ENCODE results near the gene ZNF580.

The ZNF580 gene

GRCh38 chr19:55640577-55641425 lies at the start of gene ZNF580:
TSS of gene ZNF580 (plus strand) at chr19:55641002. CDS start at chr19:55642509, 1,507 bp downstream.
- Mint-ChIP-seq H3K9me3 (peaks cover 3% of the 10 kb centered on the region), H3K27me3 (ENCODE audit: low read depth) (no peaks in the 10 kb centered on the region), H3K4me3 (peak within 1 kb of the TSS; percentile 88), H3K27ac (peak within 1 kb of the TSS; percentile 88), H3K4me1 (ENCODE audit: low read depth) (peaks cover 39% of the 10 kb centered on the region), H3K36me3 (ENCODE audit: low read depth) (peaks cover 31% of the 10 kb centered on the region)
- DNase-seq (ENCODE audit: low spot score) = peak; percentile 70

- Mint-ChIP-seq H3K36me3 (ENCODE audit: low read depth) (peaks cover 29% of the 10 kb centered on the region), H3K9me3 (no peaks in the 10 kb centered on the region), H3K27me3 (ENCODE audit: low read depth) (peaks cover 7% of the 10 kb centered on the region), H3K4me3 (no peak overlapping the region), H3K4me1 (ENCODE audit: low read depth) (peaks cover 5% of the 10 kb centered on the region), H3K27ac (no peak overlapping the region)
- DNase-seq (ENCODE audit: low spot score) = no peak
Measured at GRCh38 chr19:55591555-55591954, 49.2 kb upstream of the ZNF580 start.

GRCh38 chr19:55592391-55593090 lies 48.3 kb upstream of the ZNF580 start:
- H3K27me3 Mint-ChIP-seq (ENCODE audit: low read depth) = no peaks in the 10 kb centered on the region
- no peak overlapping the region for H3K27ac Mint-ChIP-seq
- no peak overlapping the region for H3K4me3 Mint-ChIP-seq
- H3K4me1 Mint-ChIP-seq (ENCODE audit: low read depth) = no peaks in the 10 kb centered on the region
- DNase-seq (ENCODE audit: low spot score) = no peak
- no peaks in the 10 kb centered on the region for H3K9me3 Mint-ChIP-seq
- H3K36me3 Mint-ChIP-seq (ENCODE audit: low read depth) = peaks cover 34% of the 10 kb centered on the region

GRCh38 chr19:55593096-55593772 lies 47.6 kb upstream of the ZNF580 start:
- H3K9me3 Mint-ChIP-seq = no peaks in the 10 kb centered on the region
- DNase-seq (ENCODE audit: low spot score) = no peak
- H3K4me1 Mint-ChIP-seq (ENCODE audit: low read depth) = peaks cover 2% of the 10 kb centered on the region
- H3K27ac Mint-ChIP-seq = no peak overlapping the region
- H3K27me3 Mint-ChIP-seq (ENCODE audit: low read depth) = no peaks in the 10 kb centered on the region
- peaks cover 34% of the 10 kb centered on the region for H3K36me3 Mint-ChIP-seq (ENCODE audit: low read depth)
- no peak overlapping the region for H3K4me3 Mint-ChIP-seq

DNA sequence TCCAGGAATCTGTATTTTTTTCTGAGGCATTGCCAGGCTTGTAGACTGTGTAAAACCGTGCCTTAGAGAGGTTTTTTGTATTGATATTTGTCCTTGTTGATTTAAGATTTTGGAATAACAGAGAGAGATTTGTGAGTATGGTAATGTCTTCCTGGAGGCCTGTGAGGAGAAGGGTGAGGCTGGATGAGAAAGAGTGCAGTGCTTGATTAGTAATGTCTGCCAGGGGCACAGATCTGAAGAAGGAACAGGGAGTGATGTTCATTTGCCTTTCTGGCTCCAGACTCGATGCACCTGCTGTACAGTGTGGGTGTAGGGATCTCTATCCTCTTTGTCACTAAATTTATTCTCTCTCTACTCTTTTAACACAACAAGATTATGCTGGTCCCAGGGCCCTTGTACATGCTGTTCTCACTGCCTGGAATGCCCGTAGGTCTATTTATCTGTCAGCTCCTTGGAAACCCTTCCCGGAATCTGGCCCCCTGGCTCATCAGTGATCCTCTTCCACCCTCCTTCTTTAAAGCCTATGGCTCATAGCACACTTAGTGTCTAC lies 45.7 kb upstream of the ZNF580 start:
- H3K36me3 Mint-ChIP-seq (ENCODE audit: low read depth) = peaks cover 38% of the 10 kb centered on the region
- no peaks in the 10 kb centered on the region for H3K27me3 Mint-ChIP-seq (ENCODE audit: low read depth)
- H3K4me1 Mint-ChIP-seq (ENCODE audit: low read depth) = peaks cover 8% of the 10 kb centered on the region
- no peak overlapping the region for H3K27ac Mint-ChIP-seq
- no peaks in the 10 kb centered on the region for H3K9me3 Mint-ChIP-seq
- H3K4me3 Mint-ChIP-seq = no peak overlapping the region
- DNase-seq (ENCODE audit: low spot score) = no peak

- Mint-ChIP-seq H3K4me3 (no peak overlapping the region), H3K27me3 (ENCODE audit: low read depth) (no peaks in the 10 kb centered on the region), H3K27ac (no peak overlapping the region), H3K36me3 (ENCODE audit: low read depth) (peaks cover 37% of the 10 kb centered on the region), H3K9me3 (no peaks in the 10 kb centered on the region), H3K4me1 (ENCODE audit: low read depth) (peaks cover 12% of the 10 kb centered on the region)
- DNase-seq (ENCODE audit: low spot score) = no peak
Measured at GRCh38 chr19:55596304-55596703, 44.5 kb upstream of the ZNF580 start.

DNA sequence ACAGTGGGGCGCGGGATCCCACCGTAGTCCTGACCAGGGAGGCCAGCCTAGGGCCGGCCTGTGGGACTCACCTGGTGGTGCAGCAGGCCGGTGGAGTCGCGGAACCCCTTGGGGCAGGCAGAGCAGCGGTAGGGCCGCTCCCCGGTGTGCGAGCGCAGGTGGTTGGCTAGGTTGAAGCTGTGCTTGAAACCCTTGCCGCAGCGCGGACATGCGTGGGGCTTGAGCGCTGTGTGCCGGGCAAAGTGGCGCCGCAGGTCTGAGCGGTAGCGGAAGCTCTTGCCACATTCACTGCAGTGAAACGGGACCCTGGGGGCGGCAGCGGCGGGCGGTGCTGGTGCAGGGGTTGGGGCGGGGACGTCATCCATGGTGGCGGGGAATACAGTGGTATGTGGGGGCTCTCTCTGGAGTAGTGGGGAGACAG lies 43.3 kb upstream of the ZNF580 start:
- Mint-ChIP-seq H3K27ac (no peak overlapping the region), H3K4me3 (no peak overlapping the region), H3K9me3 (no peaks in the 10 kb centered on the region), H3K36me3 (ENCODE audit: low read depth) (peaks cover 32% of the 10 kb centered on the region), H3K27me3 (ENCODE audit: low read depth) (no peaks in the 10 kb centered on the region), H3K4me1 (ENCODE audit: low read depth) (peaks cover 17% of the 10 kb centered on the region)
- DNase-seq (ENCODE audit: low spot score) = no peak

GRCh38 chr19:55598034-55598433 lies 42.8 kb upstream of the ZNF580 start:
- no peak overlapping the region for H3K4me3 Mint-ChIP-seq
- no peaks in the 10 kb centered on the region for H3K27me3 Mint-ChIP-seq (ENCODE audit: low read depth)
- H3K27ac Mint-ChIP-seq = no peak overlapping the region
- H3K36me3 Mint-ChIP-seq (ENCODE audit: low read depth) = peaks cover 32% of the 10 kb centered on the region
- peaks cover 17% of the 10 kb centered on the region for H3K4me1 Mint-ChIP-seq (ENCODE audit: low read depth)
- no peak for DNase-seq (ENCODE audit: low spot score)
- no peaks in the 10 kb centered on the region for H3K9me3 Mint-ChIP-seq

- Mint-ChIP-seq H3K27ac (peak overlapping the region; percentile 99), H3K27me3 (ENCODE audit: low read depth) (no peaks in the 10 kb centered on the region), H3K4me3 (peak overlapping the region; percentile 97), H3K36me3 (ENCODE audit: low read depth) (peaks cover 37% of the 10 kb centered on the region), H3K4me1 (ENCODE audit: low read depth) (peaks cover 22% of the 10 kb centered on the region), H3K9me3 (no peaks in the 10 kb centered on the region)
- DNase-seq (ENCODE audit: low spot score) = peak; percentile 90
Measured at GRCh38 chr19:55598719-55599467, 41.9 kb upstream of the ZNF580 start.

GRCh38 chr19:55599468-55599841 lies 41.3 kb upstream of the ZNF580 start, which contains the start of gene FIZ1:
TSS of gene FIZ1 (minus strand) at chr19:55599517. CDS start at chr19:55597865, 1,652 bp downstream.
- Mint-ChIP-seq H3K4me3 (peak within 1 kb of the TSS; percentile 97), H3K36me3 (ENCODE audit: low read depth) (peaks cover 37% of the 10 kb centered on the region), H3K9me3 (no peaks in the 10 kb centered on the region), H3K27ac (peak within 1 kb of the TSS; percentile 99), H3K27me3 (ENCODE audit: low read depth) (no peaks in the 10 kb centered on the region), H3K4me1 (ENCODE audit: low read depth) (peaks cover 23% of the 10 kb centered on the region)
- peak; percentile 96 for DNase-seq (ENCODE audit: low spot score)

DNA sequence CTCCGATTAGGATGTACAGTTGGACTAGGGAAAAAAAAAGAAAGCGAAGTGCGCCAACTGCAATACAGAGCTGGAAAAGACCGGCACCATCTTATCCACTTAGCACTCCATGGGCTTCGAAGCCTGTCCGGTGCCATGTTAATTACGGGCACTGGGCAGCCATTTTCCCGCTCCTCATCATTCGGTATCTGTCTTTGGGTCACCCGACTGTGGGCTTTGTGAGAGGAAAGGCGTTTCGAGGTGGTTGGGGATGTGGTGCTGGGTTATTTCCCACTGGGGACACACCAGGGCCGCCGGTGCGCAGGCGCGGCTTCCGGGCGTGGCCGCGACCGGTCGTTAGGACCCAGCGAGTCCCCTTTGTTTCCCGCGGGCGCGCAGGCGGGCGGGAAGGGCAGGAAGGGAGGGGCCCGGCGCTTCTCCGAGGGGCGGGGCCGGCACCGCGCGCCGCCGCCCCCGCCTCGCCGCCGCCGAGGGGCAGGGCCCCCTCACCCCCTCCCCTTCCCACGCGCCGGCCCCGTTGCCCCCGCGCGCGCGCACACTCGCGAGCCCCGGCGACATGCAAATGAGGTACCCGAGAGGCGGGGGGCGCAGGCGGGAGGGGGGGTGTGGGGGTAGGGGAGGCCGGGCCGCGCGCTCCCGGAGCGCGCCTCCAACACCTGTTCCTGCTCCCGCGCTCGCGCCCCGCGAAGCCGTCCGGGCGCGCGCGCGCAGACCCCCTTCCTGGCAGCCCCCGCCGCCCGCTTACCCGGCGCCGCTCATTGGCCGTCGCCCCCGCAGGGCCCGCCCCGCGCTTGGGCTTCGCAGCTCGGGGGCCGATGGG lies 40.8 kb upstream of the ZNF580 start, which contains the start of gene ZNF524:
ZNF524 (plus strand) TSS at position 447 of the 820 bp plus-strand sequence. CDS start 1,825 bp downstream, outside the sequence.
- H3K4me3 Mint-ChIP-seq = peak within 1 kb of the TSS; percentile 97
- peak; percentile 87 for DNase-seq (ENCODE audit: low spot score)
- H3K36me3 Mint-ChIP-seq (ENCODE audit: low read depth) = peaks cover 32% of the 10 kb centered on the region
- no peaks in the 10 kb centered on the region for H3K27me3 Mint-ChIP-seq (ENCODE audit: low read depth)
- no peaks in the 10 kb centered on the region for H3K9me3 Mint-ChIP-seq
- H3K27ac Mint-ChIP-seq = peak within 1 kb of the TSS; percentile 99
- peaks cover 28% of the 10 kb centered on the region for H3K4me1 Mint-ChIP-seq (ENCODE audit: low read depth)

GRCh38 chr19:55600662-55601028 lies 40.2 kb upstream of the ZNF580 start:
- H3K9me3 Mint-ChIP-seq = no peaks in the 10 kb centered on the region
- peaks cover 26% of the 10 kb centered on the region for H3K36me3 Mint-ChIP-seq (ENCODE audit: low read depth)
- peak overlapping the region; percentile 92 for H3K4me3 Mint-ChIP-seq
- H3K27me3 Mint-ChIP-seq (ENCODE audit: low read depth) = no peaks in the 10 kb centered on the region
- no peak for DNase-seq (ENCODE audit: low spot score)
- peak overlapping the region; percentile 85 for H3K27ac Mint-ChIP-seq
- H3K4me1 Mint-ChIP-seq (ENCODE audit: low read depth) = peaks cover 28% of the 10 kb centered on the region
